ENCODE results near the gene ANKRD36.
"Not testable (repeated sequence)": the region's sequence is repeated elsewhere in the genome, so short reads cannot be mapped to it uniquely, and the experiment has no call there.

DNA sequence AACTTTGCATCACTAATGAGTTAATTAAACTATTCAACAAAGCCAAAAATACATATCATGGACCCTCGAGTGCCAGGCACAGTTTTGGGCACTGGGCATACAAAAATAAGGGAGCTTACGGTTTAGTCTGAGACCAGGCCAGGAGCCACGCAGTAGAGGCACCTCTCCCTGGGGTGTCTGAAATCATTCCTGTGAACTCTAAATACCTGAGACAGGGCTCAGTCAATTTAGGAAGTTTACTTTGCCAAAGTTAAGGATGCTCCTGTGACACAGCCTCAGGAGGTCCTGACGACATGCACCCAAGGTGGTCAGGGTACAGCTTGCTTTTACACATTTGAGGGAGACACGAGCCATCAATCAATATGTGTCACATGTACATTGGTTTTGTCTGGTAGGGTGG, 46.9 kb upstream of the ANKRD36 start:
- TF ChIP-seq, protein P1, sequence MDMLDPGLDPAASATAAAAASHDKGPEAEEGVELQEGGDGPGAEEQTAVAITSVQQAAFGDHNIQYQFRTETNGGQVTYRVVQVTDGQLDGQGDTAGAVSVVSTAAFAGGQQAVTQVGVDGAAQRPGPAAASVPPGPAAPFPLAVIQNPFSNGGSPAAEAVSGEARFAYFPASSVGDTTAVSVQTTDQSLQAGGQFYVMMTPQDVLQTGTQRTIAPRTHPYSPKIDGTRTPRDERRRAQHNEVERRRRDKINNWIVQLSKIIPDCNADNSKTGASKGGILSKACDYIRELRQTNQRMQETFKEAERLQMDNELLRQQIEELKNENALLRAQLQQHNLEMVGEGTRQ (IDR thresholded peaks at IDR 0.05; ENCODE audit: borderline replicate concordance, low read depth, low read length) = not testable (repeated sequence)
- not testable (repeated sequence) for TF ChIP-seq SMAD1 (IDR thresholded peaks at IDR 0.05; ENCODE audit: low read depth, partially characterized antibody)
- TF ChIP-seq, protein P2, sequence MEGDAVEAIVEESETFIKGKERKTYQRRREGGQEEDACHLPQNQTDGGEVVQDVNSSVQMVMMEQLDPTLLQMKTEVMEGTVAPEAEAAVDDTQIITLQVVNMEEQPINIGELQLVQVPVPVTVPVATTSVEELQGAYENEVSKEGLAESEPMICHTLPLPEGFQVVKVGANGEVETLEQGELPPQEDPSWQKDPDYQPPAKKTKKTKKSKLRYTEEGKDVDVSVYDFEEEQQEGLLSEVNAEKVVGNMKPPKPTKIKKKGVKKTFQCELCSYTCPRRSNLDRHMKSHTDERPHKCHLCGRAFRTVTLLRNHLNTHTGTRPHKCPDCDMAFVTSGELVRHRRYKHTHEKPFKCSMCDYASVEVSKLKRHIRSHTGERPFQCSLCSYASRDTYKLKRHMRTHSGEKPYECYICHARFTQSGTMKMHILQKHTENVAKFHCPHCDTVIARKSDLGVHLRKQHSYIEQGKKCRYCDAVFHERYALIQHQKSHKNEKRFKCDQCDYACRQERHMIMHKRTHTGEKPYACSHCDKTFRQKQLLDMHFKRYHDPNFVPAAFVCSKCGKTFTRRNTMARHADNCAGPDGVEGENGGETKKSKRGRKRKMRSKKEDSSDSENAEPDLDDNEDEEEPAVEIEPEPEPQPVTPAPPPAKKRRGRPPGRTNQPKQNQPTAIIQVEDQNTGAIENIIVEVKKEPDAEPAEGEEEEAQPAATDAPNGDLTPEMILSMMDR (IDR thresholded peaks at IDR 0.05 in 2 of 3, conservative IDR thresholded peaks at IDR 0.05 in 1 of 3; ENCODE audit: control insufficient read depth in 2 of 3, extremely low read depth in 1 of 3, insufficient read depth in 1 of 3, low read depth in 3 of 3, low read length in 3 of 3) = not testable (repeated sequence)
